ENCODE measurements around the gene CTNNA1.
"Not testable (repeated sequence)": the region's sequence is repeated elsewhere in the genome, so short reads cannot be mapped to it uniquely, and the experiment has no call there.

The CTNNA1 gene

DNA sequence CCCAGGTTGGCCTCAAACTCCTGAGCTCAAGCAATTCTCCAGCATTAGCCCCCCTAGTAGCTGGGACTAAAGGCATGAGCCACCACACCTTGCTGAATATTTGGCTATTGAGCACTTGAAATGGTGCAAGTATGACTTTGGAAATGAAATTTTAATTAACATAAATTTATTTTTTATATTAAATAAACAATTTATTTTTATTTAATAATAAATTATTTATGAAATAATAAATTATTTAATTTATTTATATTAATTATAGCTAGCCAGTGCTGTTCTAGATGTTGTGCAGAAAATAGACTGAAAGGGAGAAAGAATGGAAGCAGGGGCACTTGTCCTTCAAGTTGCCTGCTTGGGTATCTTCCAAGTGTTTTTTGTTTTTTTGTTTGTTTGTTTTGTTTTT is 40.0 kb upstream of the CTNNA1 start:
- H3K9me3 ChIP-seq, result no peaks in the 10 kb centered on the region
- no peak for DNase-seq
- no peaks in the 10 kb centered on the region for H3K4me1 ChIP-seq
- no peaks in the 10 kb centered on the region for H3K36me3 ChIP-seq
- no peaks in the 10 kb centered on the region for H3K27me3 ChIP-seq
- H3K4me3 ChIP-seq (ENCODE audit: low read depth, low read length), result no peak overlapping the region
- TF ChIP-seq, protein P1, sequence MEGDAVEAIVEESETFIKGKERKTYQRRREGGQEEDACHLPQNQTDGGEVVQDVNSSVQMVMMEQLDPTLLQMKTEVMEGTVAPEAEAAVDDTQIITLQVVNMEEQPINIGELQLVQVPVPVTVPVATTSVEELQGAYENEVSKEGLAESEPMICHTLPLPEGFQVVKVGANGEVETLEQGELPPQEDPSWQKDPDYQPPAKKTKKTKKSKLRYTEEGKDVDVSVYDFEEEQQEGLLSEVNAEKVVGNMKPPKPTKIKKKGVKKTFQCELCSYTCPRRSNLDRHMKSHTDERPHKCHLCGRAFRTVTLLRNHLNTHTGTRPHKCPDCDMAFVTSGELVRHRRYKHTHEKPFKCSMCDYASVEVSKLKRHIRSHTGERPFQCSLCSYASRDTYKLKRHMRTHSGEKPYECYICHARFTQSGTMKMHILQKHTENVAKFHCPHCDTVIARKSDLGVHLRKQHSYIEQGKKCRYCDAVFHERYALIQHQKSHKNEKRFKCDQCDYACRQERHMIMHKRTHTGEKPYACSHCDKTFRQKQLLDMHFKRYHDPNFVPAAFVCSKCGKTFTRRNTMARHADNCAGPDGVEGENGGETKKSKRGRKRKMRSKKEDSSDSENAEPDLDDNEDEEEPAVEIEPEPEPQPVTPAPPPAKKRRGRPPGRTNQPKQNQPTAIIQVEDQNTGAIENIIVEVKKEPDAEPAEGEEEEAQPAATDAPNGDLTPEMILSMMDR (IDR thresholded peaks at IDR 0.05; ENCODE audit: low read depth, low read length), result no peak

DNA sequence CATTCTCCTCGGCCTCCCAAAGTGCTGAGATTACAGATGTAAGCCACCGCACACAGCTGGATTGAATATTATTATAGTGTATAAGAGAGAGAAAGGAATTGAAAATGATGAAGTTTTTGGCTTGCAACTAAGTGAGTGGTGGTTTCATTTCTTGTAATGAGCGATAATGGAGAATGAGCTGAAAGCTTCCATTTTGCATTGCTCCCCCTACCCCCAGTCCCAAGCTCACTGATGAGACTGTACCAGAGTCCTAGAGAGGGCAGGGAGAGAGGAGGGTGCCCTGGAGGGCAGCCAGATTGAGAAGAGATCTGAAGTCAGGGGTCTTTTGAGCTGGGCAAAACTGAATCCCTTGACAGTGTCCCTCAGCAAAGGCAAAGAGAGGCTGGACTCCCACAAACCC is 38.5 kb upstream of the CTNNA1 start:
- Histone ChIP-seq H3K4me1 (no peaks in the 10 kb centered on the region), H3K4me3 (ENCODE audit: low read depth, low read length) (no peak overlapping the region), H3K36me3 (no peaks in the 10 kb centered on the region), H3K9me3 (no peaks in the 10 kb centered on the region), H3K27me3 (no peaks in the 10 kb centered on the region)
- TF ChIP-seq, protein P1 (IDR thresholded peaks at IDR 0.05; ENCODE audit: low read depth, low read length), result no peak
- no peak for DNase-seq

DNA sequence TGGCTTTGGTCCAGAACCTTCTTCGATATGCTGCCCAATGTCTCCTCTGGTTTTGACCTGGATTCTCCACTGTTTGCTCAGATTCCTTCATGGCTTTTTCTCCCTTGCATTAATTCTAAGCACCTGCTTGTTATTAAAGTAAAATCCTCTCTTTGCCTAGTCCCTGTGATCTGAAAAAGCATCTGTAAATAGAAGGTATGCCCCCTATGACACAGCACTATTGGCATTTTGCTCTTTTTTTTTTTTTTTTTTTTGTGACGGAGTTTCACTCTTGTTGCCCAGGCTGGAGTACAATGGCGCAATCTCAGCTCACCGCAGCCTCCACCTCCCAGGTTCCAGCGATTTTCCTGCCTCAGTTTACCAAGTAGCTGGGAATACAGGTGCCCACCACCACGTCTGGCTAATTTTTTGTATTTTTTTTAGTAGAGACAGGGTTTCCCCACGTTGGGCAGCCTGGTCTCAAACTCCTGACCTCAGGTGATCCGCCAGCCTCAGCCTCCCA is 37.2 kb upstream of the CTNNA1 start:
- not testable (repeated sequence) for DNase-seq; H3K4me3 ChIP-seq (ENCODE audit: low read depth, low read length); H3K4me1 ChIP-seq; H3K36me3 ChIP-seq; H3K27me3 ChIP-seq; H3K9me3 ChIP-seq

DNA sequence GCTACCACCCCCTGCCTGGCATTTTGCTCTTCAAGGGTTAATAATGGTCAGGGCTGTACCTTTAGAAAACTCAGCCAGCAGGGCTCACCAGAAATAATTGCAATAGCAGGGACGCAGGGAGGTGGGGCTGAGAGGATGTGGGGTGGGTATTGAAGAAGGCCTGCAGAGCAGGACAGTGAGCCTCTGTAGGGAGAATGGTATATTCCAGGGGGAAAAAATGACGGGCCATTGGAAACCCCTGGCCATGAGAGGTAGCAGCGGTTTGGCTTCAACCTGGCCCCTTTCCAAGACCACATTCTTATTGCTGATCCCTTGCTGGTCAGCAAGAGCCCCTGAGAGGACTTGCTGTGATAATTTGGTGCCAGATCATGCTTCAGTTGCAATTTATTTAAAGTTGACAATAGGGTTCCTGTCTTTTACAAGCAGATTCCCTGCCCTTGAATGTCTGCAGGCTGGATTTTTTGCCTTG is 36.7 kb upstream of the CTNNA1 start:
- no peaks in the 10 kb centered on the region for H3K4me1 ChIP-seq
- H3K4me3 ChIP-seq (ENCODE audit: low read depth, low read length), result no peak overlapping the region
- H3K36me3 ChIP-seq, result no peaks in the 10 kb centered on the region
- TF ChIP-seq, protein P1 (IDR thresholded peaks at IDR 0.05; ENCODE audit: low read depth, low read length), result no peak
- no peaks in the 10 kb centered on the region for H3K9me3 ChIP-seq
- peak; percentile 23 for DNase-seq
- H3K27me3 ChIP-seq, result no peaks in the 10 kb centered on the region

DNA sequence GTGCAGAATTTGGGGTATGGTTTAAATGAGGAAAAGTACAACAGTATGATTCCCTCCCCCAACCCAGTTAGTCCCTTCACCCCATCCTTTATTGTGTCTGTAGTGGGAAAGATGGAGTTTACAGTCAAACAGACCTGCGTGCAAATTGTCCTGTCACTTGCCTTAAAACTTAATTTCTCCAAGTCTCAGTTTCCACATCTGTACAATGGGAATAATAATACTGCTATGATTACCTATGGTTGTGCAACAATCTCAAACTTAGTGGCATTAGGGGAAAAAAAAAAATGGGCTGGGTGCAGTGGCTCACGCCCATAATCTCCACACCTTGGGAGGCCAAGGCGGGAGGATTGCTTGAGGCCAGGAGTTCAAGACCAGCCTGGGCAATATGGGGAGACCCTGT is 35.8 kb upstream of the CTNNA1 start:
- DNase-seq, result no peak
- Histone ChIP-seq H3K4me1 (no peaks in the 10 kb centered on the region), H3K9me3 (no peaks in the 10 kb centered on the region), H3K4me3 (ENCODE audit: low read depth, low read length) (no peak overlapping the region), H3K36me3 (no peaks in the 10 kb centered on the region), H3K27me3 (no peaks in the 10 kb centered on the region)
- TF ChIP-seq, protein P1 (IDR thresholded peaks at IDR 0.05; ENCODE audit: low read depth, low read length), result no peak

DNA sequence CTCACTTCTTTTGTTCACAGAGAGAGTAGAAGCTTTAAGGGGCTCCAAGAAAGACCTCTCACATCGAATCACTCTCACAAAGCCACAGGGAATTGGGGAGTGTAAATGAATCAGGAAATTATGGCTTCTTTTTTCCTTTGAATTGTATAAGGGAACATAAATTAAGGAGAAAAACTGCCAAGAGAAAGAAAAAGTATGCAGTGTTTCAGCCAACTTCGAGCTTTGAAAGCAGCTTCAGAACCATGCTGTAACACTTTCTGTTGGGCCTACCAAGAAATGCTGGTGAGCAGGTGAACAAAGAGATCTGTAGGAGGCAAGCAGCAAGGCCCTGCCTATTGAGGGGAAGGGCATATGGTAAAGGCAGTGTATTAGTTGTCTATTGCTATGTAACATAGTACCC is 33.4 kb upstream of the CTNNA1 start:
- H3K4me1 ChIP-seq, result no peaks in the 10 kb centered on the region
- no peak for DNase-seq
- no peak overlapping the region for H3K4me3 ChIP-seq (ENCODE audit: low read depth, low read length)
- TF ChIP-seq, protein P1 (IDR thresholded peaks at IDR 0.05; ENCODE audit: low read depth, low read length), result no peak
- no peaks in the 10 kb centered on the region for H3K9me3 ChIP-seq
- no peaks in the 10 kb centered on the region for H3K36me3 ChIP-seq
- no peaks in the 10 kb centered on the region for H3K27me3 ChIP-seq

DNA sequence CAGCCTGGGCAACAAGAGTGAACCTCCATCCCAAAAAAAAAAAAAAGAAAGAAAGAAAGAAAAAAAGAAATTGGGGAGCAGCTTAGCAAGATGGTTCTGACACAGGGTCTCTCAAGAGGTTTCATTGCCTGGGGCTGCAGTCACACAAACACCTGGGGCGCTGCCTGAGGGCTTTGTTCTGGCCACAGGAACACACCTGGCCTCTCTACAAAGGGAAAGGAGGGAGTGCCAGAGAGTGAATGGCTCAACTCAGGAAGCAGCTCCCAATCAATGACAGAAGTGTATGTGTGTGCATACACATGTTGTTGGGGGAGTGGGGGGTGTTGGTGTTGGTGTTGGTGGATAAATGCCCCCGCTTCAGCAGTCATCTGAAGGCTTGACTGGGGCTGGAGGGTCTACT is 32.4 kb upstream of the CTNNA1 start:
- no peaks in the 10 kb centered on the region for H3K9me3 ChIP-seq
- H3K36me3 ChIP-seq, result no peaks in the 10 kb centered on the region
- H3K4me3 ChIP-seq (ENCODE audit: low read depth, low read length), result no peak overlapping the region
- TF ChIP-seq, protein P1 (IDR thresholded peaks at IDR 0.05; ENCODE audit: low read depth, low read length), result no peak
- H3K27me3 ChIP-seq, result no peaks in the 10 kb centered on the region
- no peak for DNase-seq
- no peaks in the 10 kb centered on the region for H3K4me1 ChIP-seq

Measured in BE2C (cell line).